ENCODE results near the gene STAT3. TPM values are rescaled to one million over a fixed set of nuclear protein-coding genes. Genes with fewer than 3 reads are reported as not detected.

The STAT3 gene
- polyA plus RNA-seq, 6 donors from 2014 or later: 89.8 to 112 (median 101) TPM

DNA sequence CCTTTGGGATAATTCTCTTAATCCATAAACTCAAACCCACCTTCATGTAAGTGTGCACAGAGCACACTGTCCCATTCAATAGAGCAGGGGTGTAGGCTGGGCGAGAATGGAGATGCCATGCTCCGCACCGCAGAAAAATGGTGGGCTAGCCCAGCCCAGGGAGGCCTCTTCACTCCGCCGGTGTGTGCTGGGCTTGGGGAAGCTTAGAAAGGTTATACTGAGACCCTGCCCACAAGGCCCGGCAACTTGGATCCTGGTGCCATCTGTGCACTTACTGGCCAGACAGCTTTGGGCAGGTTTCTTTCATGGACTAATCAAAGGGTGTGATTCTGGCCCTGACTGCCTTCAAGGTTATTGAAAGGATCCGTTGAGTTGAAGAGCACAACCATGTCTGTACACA lies 103.7 kb downstream of the STAT3 start:
- no peak for DNase-seq
- no peak for ATAC-seq (ENCODE audit: low read depth in 2 of 2)
- no peaks in the 10 kb centered on the region for H3K9me3 Mint-ChIP-seq
- no peak overlapping the region for H3K4me3 Mint-ChIP-seq
- H3K4me1 Mint-ChIP-seq: peaks cover 24 to 34% (median 24%) of the 10 kb centered on the region in 3 donors
- no peaks in the 10 kb centered on the region for H3K36me3 Mint-ChIP-seq
- H3K27me3 Mint-ChIP-seq: no peaks in the 10 kb centered on the region
- no peak overlapping the region for H3K27ac Mint-ChIP-seq

DNA sequence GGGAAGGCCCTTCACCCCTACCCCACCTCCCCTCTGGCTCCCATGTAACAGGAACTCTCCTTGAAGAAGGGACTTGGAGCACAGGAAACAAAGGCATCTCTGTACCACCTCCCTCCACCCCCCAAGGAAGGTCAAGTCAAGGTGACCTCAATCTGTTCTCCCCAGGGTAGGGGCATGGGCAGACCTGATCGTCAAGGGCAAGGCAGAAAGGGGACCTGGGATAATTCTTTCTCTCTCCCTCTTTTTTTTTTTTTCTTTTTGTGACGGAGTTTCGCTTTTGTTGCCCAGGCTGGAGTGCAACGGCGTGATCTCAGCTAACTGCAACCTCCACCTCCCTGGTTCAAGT lies 104.2 kb downstream of the STAT3 start:
- Mint-ChIP-seq H3K9me3 (no peaks in the 10 kb centered on the region), H3K36me3 (no peaks in the 10 kb centered on the region), H3K27me3 (no peaks in the 10 kb centered on the region), H3K4me1 (peaks cover 18 to 28% (median 20%) of the 10 kb centered on the region in 3 donors), H3K4me3 (peak overlapping the region in 1 of 8 donors; percentile 18), H3K27ac (no peak overlapping the region)
- no peak for DNase-seq
- no peak for ATAC-seq (ENCODE audit: low read depth in 2 of 2)

DNA sequence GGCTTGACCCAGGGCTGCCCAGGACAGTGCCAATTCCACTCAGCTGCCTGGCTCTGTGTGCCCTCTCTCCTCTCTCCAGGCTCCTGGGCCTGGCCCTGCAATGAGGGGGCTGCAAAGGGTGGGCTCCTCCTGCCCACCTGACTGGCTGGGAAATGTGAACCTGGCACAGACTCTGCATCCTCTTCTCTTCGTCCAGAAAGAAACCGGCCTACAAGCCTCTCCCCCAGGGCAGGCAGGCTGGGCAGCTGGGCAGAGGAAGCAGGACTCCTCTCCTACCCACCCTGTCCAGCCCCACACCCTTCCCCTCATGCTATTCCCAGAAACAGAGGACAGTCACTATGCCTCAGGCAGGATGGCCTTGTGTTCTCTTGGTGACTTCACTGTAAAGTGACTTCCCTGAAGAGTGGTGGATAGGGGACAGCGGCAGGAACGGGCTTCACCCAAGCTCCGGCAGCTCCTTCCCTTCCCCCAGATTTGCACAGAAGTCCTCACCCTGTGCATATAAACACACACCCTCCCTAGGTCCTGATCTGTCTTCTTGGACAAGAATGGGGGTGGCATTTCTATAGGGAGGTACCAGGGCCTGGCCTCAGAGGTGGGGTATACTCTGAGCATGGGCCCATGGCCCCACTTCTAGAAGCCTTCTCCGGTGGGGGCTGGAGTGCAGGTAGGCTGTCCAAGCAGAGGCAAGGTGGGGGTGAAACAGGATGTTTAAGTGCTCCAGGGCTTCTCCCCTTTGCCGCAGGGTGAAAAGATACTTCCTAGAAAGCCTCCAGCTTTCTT lies 104.8 kb downstream of the STAT3 start:
- ATAC-seq (ENCODE audit: low read depth in 2 of 2) (no peak), DNase-seq (no peak)
- H3K36me3 Mint-ChIP-seq: no peaks in the 10 kb centered on the region
- H3K9me3 Mint-ChIP-seq: no peaks in the 10 kb centered on the region
- no peak overlapping the region for H3K27ac Mint-ChIP-seq
- peaks cover 16 to 26% (median 19%) of the 10 kb centered on the region in 3 donors for H3K4me1 Mint-ChIP-seq
- H3K27me3 Mint-ChIP-seq: no peaks in the 10 kb centered on the region
- H3K4me3 Mint-ChIP-seq: peak overlapping the region in 1 of 8 donors; percentile 18

GRCh38 chr17:42282478-42283080 lies 105.7 kb downstream of the STAT3 start:
- Mint-ChIP-seq H3K9me3 (no peaks in the 10 kb centered on the region), H3K36me3 (no peaks in the 10 kb centered on the region), H3K27ac (no peak overlapping the region), H3K4me3 (no peak overlapping the region), H3K4me1 (peaks cover 11 to 24% (median 16%) of the 10 kb centered on the region in 3 donors), H3K27me3 (no peaks in the 10 kb centered on the region)
- no peak for DNase-seq
- no peak for ATAC-seq (ENCODE audit: low read depth in 2 of 2)

DNA sequence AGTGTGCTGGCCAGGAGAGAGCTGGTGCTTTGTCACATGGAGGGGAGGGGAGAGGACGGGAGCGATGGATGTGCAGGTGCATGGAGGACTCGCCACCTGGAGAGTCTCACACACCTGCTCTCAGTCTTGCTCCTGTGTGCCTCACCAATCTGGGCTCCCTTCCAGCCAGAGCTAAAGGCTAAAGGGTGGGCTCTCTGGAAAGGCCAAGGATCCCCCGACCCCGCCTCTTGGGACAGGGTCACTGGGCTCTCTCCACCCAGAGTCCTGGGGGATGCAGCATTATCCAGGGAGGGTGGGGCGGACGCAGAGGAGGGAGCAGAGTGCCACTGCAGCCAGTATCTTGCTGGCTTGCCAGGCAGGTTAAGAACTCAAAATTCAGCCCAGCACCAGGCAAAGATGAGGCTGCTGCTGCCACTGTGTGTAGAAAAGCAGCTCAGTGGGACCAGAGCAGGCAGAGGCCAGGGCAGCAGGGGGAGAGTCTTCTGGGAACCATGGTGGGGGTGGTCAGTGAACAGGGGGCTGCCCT lies 106.6 kb downstream of the STAT3 start:
- DNase-seq (no peak), ATAC-seq (ENCODE audit: low read depth in 2 of 2) (no peak)
- Mint-ChIP-seq H3K9me3 (no peaks in the 10 kb centered on the region), H3K36me3 (no peaks in the 10 kb centered on the region), H3K4me3 (peak overlapping the region in 1 of 8 donors; percentile 37), H3K4me1 (peaks cover 11 to 22% (median 14%) of the 10 kb centered on the region in 3 donors), H3K27ac (peak overlapping the region in 2 of 6 donors; percentile 16 to 47), H3K27me3 (no peaks in the 10 kb centered on the region)

- no peak for DNase-seq
- H3K4me3 Mint-ChIP-seq: peak overlapping the region in 1 of 8 donors; percentile 83
- H3K27me3 Mint-ChIP-seq: no peaks in the 10 kb centered on the region
- H3K36me3 Mint-ChIP-seq: no peaks in the 10 kb centered on the region
- H3K4me1 Mint-ChIP-seq: peaks cover 17 to 18% (median 18%) of the 10 kb centered on the region in 3 donors
- no peak for ATAC-seq (ENCODE audit: low read depth in 2 of 2)
- H3K9me3 Mint-ChIP-seq: no peaks in the 10 kb centered on the region
- peak overlapping the region in 2 of 6 donors; percentile 64 to 69 for H3K27ac Mint-ChIP-seq
These were observed 108.2 kb downstream of the STAT3 start for GRCh38 chr17:42279776-42280630.

DNA sequence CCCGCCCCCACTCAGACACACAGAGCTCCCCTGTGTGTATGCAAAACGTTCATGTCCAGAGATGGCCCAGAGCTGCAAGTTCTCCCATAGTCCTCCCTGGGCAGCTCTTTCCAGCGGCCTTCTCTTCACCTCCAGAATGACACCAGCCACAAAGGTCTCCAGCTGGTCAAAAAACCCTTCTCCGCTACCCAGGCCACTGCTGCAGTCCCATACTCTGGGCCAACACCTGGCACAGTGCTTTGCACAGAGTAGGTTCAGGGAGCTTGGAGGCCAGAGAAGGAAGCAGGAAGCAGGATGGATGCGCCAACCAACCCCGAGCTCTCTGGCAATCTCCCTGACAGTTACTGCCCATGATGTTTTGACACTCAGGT lies 110.9 kb downstream of the STAT3 start:
- Mint-ChIP-seq H3K4me3 (peak overlapping the region; percentile 81 to 94 (median 88)), H3K27ac (peak overlapping the region in 4 of 6 donors; percentile 86 to 88 (median 86)), H3K9me3 (no peaks in the 10 kb centered on the region), H3K27me3 (no peaks in the 10 kb centered on the region), H3K36me3 (no peaks in the 10 kb centered on the region), H3K4me1 (peaks cover 35 to 42% (median 41%) of the 10 kb centered on the region in 3 donors)
- ATAC-seq (ENCODE audit: low read depth in 2 of 2) (no peak), DNase-seq (no peak)

DNA sequence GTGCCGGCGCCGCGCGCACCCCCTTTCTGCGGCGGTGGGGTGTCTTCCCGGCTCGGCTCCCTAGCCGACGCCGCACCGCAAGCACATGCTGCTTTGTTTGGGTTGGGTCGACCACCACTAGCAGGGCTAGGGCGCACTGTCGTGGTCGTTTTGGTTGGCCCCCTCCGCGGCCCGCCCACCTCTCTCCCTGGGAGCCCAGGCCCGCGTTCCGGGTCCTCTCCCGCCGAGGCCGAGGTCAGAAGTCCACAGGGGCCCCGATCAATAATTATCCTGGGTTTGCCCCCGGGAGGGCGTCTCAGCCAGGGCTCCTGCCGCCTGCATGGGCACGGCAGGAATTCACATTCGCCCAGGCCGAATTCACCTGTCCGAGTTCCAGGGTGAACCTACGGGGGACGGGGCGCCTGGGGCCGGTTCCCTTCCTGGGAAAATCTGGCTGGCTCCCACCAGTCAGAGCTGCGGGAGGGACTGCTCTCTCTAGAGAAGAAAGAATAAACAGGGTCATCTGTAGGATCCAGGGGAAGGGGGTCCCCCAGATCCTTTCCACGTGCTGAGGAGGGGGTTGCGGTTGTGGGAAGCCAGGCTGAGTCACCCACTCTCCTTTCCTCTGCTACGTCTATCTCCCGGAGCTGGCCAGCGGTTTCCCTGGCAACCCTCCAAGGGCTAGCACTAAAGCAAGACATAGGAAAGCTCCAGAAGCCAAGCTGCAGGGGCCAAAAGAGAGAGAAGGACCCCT lies 111.5 kb downstream of the STAT3 start:
- DNase-seq (no peak), ATAC-seq (ENCODE audit: low read depth in 2 of 2) (peak in 1 of 2 donors; percentile 1)
- Mint-ChIP-seq H3K27ac (peak overlapping the region in 4 of 6 donors; percentile 86 to 88 (median 86)), H3K36me3 (no peaks in the 10 kb centered on the region), H3K4me3 (peak overlapping the region; percentile 81 to 94 (median 88)), H3K27me3 (no peaks in the 10 kb centered on the region), H3K9me3 (no peaks in the 10 kb centered on the region), H3K4me1 (peaks cover 41 to 48% (median 47%) of the 10 kb centered on the region in 3 donors)

GRCh38 chr17:42276359-42276608 lies 112.0 kb downstream of the STAT3 start, which contains the start of gene STAT5B:
Gene STAT5B, minus strand, starts transcription at chr17:42276391. Its CDS starts 44,264 bp downstream, at chr17:42232127.
- Mint-ChIP-seq H3K9me3 (no peaks in the 10 kb centered on the region), H3K4me1 (peaks cover 46 to 53% (median 52%) of the 10 kb centered on the region in 3 donors), H3K4me3 (peak within 1 kb of the TSS; percentile 83 to 100 (median 96)), H3K27ac (peak within 1 kb of the TSS; percentile 88 to 99 (median 92)), H3K36me3 (no peaks in the 10 kb centered on the region), H3K27me3 (no peaks in the 10 kb centered on the region)
- DNase-seq (peak; percentile 79), ATAC-seq (ENCODE audit: low read depth in 2 of 2) (peak; percentile 81)

DNA sequence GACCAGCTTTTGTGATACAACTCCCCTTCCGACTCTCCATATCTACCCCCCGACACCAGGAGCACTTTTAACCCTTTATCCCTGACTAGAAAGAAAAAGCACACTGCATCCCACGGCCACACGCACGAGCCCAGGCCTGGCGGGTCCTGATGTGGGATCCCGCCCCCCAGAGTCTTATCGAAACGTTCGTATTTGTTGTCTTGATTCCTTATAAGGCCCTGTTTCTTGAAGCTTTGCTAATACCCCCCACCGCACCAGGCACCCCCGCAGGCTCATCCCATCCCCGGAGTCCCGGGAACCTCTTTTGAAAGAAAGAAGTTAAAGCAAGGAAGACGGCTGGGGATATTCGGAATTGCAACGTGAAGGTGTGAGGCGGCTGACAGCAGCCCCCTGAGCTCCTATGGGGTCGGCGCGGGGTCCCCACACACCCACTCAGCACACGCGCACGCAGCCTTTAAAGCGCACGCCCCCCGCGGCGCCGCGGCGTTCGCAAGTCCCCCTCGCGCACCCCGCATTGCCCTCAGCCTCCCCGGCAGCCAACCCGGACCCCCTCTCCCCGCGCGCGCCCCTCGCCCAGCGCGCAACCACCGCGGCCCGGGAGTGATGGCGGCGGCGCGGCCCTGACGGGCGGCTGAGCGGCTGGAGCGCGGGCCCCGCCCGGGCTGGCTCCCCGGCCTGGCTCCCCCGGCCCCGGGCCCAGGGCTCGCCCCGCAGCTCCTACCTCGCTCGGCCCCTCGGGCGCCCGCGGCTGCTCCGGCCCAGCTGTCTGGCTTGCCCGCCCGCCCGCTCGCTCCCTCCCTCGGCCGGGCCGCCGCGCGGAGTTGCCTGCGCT lies 112.5 kb downstream of the STAT3 start:
- H3K27ac Mint-ChIP-seq: peak overlapping the region; percentile 54 to 99 (median 92)
- no peaks in the 10 kb centered on the region for H3K9me3 Mint-ChIP-seq
- DNase-seq (no peak), ATAC-seq (ENCODE audit: low read depth in 2 of 2) (peak; percentile 70)
- peaks cover 47 to 53% (median 53%) of the 10 kb centered on the region in 3 donors for H3K4me1 Mint-ChIP-seq
- H3K36me3 Mint-ChIP-seq: no peaks in the 10 kb centered on the region
- no peaks in the 10 kb centered on the region for H3K27me3 Mint-ChIP-seq
- peak overlapping the region; percentile 83 to 100 (median 96) for H3K4me3 Mint-ChIP-seq

- peak overlapping the region; percentile 83 to 100 (median 96) for H3K4me3 Mint-ChIP-seq
- H3K27ac Mint-ChIP-seq: peak overlapping the region; percentile 54 to 99 (median 92)
- H3K27me3 Mint-ChIP-seq: no peaks in the 10 kb centered on the region
- peaks cover 47 to 53% (median 53%) of the 10 kb centered on the region in 3 donors for H3K4me1 Mint-ChIP-seq
- H3K9me3 Mint-ChIP-seq: no peaks in the 10 kb centered on the region
- ATAC-seq (ENCODE audit: low read depth in 2 of 2) (no peak), DNase-seq (no peak)
- H3K36me3 Mint-ChIP-seq: no peaks in the 10 kb centered on the region
These were observed 113.3 kb downstream of the STAT3 start for GRCh38 chr17:42274812-42275526.

- H3K4me1 Mint-ChIP-seq: peaks cover 47 to 53% (median 50%) of the 10 kb centered on the region in 3 donors
- H3K36me3 Mint-ChIP-seq: no peaks in the 10 kb centered on the region
- ATAC-seq (ENCODE audit: low read depth in 2 of 2): no peak
- no peaks in the 10 kb centered on the region for H3K27me3 Mint-ChIP-seq
- DNase-seq: no peak
- peak overlapping the region in 2 of 6 donors; percentile 4 to 10 for H3K27ac Mint-ChIP-seq
- peak overlapping the region; percentile 42 to 100 (median 94) for H3K4me3 Mint-ChIP-seq
- no peaks in the 10 kb centered on the region for H3K9me3 Mint-ChIP-seq
These were observed 114.0 kb downstream of the STAT3 start for GRCh38 chr17:42274253-42274542.
